ENCODE data around the gene ZIC1.

Gene ZIC1

GRCh38 chr3:147379651-147380050 is 29.5 kb upstream of the ZIC1 start:
- in situ Hi-C loops (cut with MboI; ENCODE audit: low sequenced_read_pairs) = no loop called here

DNA sequence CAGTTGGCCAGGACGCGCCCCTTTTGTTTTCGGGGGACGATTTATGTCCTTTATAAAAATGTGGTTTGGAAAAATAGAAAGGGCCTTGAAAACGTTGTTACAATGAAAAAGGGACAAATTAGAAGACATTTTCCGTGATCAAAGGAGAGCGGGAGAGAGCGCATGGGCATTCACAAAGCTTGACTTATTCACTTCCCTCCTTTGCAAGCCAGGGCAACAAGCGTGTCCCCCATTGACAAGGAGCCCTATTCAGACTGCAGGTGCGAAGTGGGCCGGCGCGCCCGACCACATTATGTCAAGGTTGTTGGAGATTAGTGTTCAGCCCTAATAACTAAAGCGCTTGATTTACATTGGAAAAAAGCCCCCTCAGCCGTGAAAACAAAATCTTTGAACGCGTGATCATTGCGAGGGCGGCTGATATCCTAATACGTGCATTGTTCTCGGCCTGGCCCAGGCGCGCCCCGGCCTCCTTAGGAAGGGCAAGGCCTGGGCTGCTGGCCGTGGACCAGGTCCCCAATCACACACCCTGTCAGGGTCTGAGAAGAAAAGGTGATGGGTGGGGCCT is 28.7 kb upstream of the ZIC1 start:
- in situ Hi-C loops (cut with MboI; ENCODE audit: low sequenced_read_pairs) = no loop called here

DNA sequence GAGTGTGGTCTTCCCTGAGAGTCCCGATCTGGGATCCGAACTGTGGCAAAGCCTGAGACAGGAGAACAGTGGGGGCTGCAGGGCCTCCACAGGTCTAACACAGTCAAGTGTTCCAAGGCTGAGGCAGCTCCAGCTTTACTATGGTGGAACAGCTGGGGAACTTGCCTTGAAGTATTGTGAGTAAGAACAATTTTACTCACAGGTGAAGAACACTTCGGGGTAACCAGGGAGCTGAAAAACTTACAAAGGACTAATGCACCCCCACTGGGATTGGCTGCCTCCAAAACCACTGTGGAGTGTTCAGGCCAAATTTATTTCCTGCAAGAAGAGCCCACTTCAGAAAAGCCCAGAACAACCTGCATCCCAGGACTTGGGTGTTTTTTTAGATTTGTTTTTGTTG is 28.2 kb upstream of the ZIC1 start:
- in situ Hi-C loops (cut with MboI; ENCODE audit: low sequenced_read_pairs) = no loop called here

DNA sequence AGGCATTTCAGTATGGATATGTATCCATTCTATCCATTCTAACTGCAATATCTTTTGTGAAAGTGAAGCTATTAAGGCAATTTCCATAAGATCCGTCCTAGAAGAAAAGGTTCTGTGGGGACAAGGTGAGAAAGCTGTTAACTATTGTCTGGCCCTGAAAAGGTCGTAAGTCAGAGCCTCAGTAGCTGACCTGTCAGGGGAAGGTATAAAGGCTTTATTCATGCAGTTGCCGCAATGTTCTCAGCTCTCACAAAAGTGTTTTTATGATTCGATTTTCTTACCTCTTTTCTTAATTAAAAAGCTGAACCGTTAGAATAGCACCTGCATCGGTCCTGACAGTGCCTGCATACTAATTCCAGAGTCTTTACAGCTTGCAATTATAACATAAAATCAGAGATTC is 27.6 kb upstream of the ZIC1 start:
- in situ Hi-C loops (cut with MboI; ENCODE audit: low sequenced_read_pairs) = no loop called here

- in situ Hi-C loops (cut with MboI; ENCODE audit: low sequenced_read_pairs) = no loop called here
Measured at GRCh38 chr3:147383617-147384016, 25.5 kb upstream of the ZIC1 start.

DNA sequence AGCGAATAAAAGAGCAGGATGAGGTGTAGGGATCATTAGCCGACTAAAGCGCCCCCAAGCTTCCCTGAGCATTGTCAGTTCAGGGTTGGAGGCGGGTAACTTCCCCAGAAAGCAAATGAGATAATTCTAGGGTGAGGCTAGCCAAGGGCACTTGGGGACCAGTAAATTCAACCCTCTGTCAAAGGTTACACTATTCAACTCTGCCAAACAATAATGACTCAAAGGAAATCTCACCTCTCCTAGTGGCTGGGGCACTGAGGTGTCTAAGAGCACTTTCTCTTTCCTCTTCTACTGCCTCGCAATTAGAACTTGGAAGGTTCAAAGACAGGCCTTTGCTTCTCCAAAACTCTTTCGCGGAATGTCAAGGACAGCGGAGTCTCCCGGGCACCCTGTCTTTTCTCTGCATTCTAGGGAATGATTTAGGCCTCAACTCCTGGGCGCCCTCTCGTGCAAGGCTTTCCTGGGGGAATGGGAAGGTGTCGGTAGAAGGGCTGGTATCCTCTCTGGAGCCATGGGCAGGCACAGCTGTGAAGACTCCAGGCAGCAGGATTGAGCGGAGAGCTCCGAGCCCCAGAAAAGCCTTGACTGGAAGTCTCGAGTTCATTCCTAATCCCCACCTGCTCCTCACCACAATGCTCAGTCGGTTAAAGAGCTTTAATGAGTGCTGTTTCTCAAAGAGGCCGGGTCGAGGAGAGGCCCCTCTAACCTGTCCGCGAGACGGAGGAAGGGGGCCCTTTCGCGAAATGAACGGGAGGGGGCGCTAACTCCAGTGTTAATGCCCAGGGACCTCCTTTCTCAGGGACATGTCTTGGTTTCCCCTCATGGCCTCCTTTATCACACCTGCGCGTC is 24.7 kb upstream of the ZIC1 start:
- in situ Hi-C loops (cut with MboI; ENCODE audit: low sequenced_read_pairs) = no loop called here

DNA sequence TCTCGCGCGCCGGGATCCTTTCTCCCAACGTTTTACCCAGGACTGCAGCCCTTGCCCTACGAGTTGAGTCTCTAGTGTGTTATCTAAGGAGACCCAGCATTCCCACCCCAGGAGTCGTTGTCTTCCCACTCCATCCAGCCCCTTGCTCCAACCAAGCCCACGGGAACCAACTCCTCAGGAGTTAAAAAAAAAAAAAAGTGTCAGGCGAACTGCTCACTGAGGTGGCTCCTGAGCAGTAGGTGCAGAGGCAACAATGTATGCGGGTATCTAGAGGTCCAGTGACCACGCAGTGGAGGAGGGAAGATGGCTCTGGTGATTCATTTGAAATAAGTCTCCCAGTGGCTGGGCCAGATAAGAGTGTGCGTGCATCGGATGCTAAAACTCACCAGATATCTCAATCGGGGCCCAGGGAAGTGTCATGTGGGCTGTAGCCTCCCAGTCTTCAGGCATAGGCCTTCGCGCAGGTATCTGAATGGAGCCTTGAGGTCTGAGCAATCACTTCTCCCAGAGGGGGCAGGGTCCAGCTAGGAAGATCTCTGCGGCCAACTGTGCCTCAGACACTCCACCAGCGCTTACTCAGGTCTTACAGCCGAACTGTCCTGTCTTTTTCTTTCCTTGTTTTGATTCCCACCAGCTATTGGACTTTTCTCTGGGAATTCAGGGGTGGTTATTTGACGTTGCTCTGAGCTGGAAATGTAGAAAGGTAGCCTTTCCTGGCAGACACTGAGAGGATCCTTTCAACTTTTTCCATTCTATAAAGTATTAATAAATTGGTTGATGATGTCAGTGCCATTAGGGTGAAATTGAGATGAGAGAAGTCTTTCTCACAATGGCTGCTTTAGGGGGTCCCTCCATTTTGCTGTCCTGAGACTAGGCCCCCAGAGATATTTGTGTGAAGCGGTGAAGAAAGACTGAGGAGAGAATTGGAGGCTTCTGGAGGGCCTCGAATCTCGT is 23.8 kb upstream of the ZIC1 start:
- in situ Hi-C loops (cut with MboI; ENCODE audit: low sequenced_read_pairs) = no loop called here

GRCh38 chr3:147387291-147387884 is 21.8 kb upstream of the ZIC1 start:
- in situ Hi-C loops (cut with MboI; ENCODE audit: low sequenced_read_pairs) = no loop called here

- in situ Hi-C loops (cut with MboI; ENCODE audit: low sequenced_read_pairs) = no loop called here
Measured at GRCh38 chr3:147387885-147388699, 21.1 kb upstream of the ZIC1 start.

GRCh38 chr3:147388700-147389580 is 20.2 kb upstream of the ZIC1 start:
- in situ Hi-C loops (cut with MboI; ENCODE audit: low sequenced_read_pairs) = no loop called here

DNA sequence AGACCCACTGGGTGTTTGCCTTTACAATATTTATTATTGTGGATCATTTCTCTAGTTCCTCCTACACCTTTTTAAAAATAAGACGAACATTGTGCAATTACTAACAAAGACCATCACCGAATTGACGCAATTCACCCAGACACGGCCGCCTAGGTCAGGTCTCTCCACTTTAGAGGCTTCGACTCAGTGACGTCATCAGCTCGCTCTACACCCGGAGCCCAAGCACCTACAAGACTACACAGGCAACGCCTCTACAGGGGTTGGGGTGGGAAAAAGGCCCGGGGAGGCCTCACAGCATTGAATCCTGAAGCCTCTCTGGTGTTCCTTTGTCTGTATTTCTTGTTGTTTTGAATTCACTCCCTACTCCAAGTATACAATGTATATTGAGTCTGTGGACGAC is 19.4 kb upstream of the ZIC1 start:
- in situ Hi-C loops (cut with MboI; ENCODE audit: low sequenced_read_pairs) = no loop called here

GRCh38 chr3:147390589-147391569 is 18.3 kb upstream of the ZIC1 start:
- in situ Hi-C loops (cut with MboI; ENCODE audit: low sequenced_read_pairs) = no loop called here

GRCh38 chr3:147391781-147392624 is 17.2 kb upstream of the ZIC1 start:
- in situ Hi-C loops (cut with MboI; ENCODE audit: low sequenced_read_pairs) = no loop called here

- in situ Hi-C loops (cut with MboI; ENCODE audit: low sequenced_read_pairs) = no loop called here
Measured at GRCh38 chr3:147392625-147392946, 16.6 kb upstream of the ZIC1 start.

GRCh38 chr3:147393261-147393942 is 15.8 kb upstream of the ZIC1 start:
- in situ Hi-C loops (cut with MboI; ENCODE audit: low sequenced_read_pairs) = no loop called here

- in situ Hi-C loops (cut with MboI; ENCODE audit: low sequenced_read_pairs) = no loop called here
Measured at GRCh38 chr3:147393943-147394883, 15.0 kb upstream of the ZIC1 start.
